ENCODE results near the gene UPF1.

Gene UPF1

GRCh38 chr19:18793144-18794028 lies 38.4 kb upstream of the UPF1 start:
- no peak overlapping the region for H3K4me3 ChIP-seq (ENCODE audit: control insufficient read depth, low read depth, low read length)
- TF ChIP-seq CTCF (IDR thresholded peaks at IDR 0.05; ENCODE audit: control insufficient read depth, insufficient read depth, low read depth, low read length, missing control alignments), result no peak
- no peak for DNase-seq (ENCODE audit: low read depth)

- TF ChIP-seq CTCF (IDR thresholded peaks at IDR 0.05; ENCODE audit: control insufficient read depth, insufficient read depth, low read depth, low read length, missing control alignments), result no peak
- no peak for DNase-seq (ENCODE audit: low read depth)
- no peak overlapping the region for H3K4me3 ChIP-seq (ENCODE audit: control insufficient read depth, low read depth, low read length)
These were observed 37.8 kb upstream of the UPF1 start for GRCh38 chr19:18794029-18794313.

- H3K4me3 ChIP-seq (ENCODE audit: control insufficient read depth, low read depth, low read length), result no peak overlapping the region
- no peak for TF ChIP-seq CTCF (IDR thresholded peaks at IDR 0.05; ENCODE audit: control insufficient read depth, insufficient read depth, low read depth, low read length, missing control alignments)
These were observed 37.1 kb upstream of the UPF1 start for GRCh38 chr19:18794692-18795091.

GRCh38 chr19:18795540-18795939 lies 36.2 kb upstream of the UPF1 start:
- no peak for DNase-seq (ENCODE audit: low read depth)
- no peak for TF ChIP-seq CTCF (IDR thresholded peaks at IDR 0.05; ENCODE audit: control insufficient read depth, insufficient read depth, low read depth, low read length, missing control alignments)
- no peak overlapping the region for H3K4me3 ChIP-seq (ENCODE audit: control insufficient read depth, low read depth, low read length)

More at GRCh38 chr19:18794692-18795091, 37.1 kb upstream of the UPF1 start:
- no peak for DNase-seq (ENCODE audit: low read depth)

- no peak overlapping the region for H3K4me3 ChIP-seq (ENCODE audit: control insufficient read depth, low read depth, low read length)
- DNase-seq (ENCODE audit: low read depth), result no peak
- TF ChIP-seq CTCF (IDR thresholded peaks at IDR 0.05; ENCODE audit: control insufficient read depth, insufficient read depth, low read depth, low read length, missing control alignments), result no peak
These were observed 35.5 kb upstream of the UPF1 start for GRCh38 chr19:18796239-18796638.

- no peak for TF ChIP-seq CTCF (IDR thresholded peaks at IDR 0.05; ENCODE audit: control insufficient read depth, insufficient read depth, low read depth, low read length, missing control alignments)
- DNase-seq (ENCODE audit: low read depth), result no peak
- H3K4me3 ChIP-seq (ENCODE audit: control insufficient read depth, low read depth, low read length), result no peak overlapping the region
These were observed 33.1 kb upstream of the UPF1 start for GRCh38 chr19:18798384-18799352.

All from AG09309 (cell line).